ENCODE data around the gene SLC12A2.

Gene SLC12A2

GRCh38 chr5:128234928-128235641, 151.5 kb downstream of the SLC12A2 start:
- DNase-seq, result no peak

- DNase-seq, result no peak
Observed at GRCh38 chr5:128236334-128236733, 152.8 kb downstream of the SLC12A2 start.

GRCh38 chr5:128237000-128237399, 153.4 kb downstream of the SLC12A2 start:
- DNase-seq, result no peak

- no peak for DNase-seq
Observed at GRCh38 chr5:128237546-128237945, 154.0 kb downstream of the SLC12A2 start.
